Nephron progenitor cell (in vitro differentiated cells): Measurements from ENCODE around the gene PIK3R2.

Source experiments
- DNase-seq: peaks from one replicate; pipeline ENCODE4 v3.0.0; 2021
- H3K27ac Mint-ChIP-seq: 2 replicates; pipeline ENCODE4 v1.8.0; 2021; ENCODE audit warnings: mild to moderate bottlenecking, moderate library complexity, mixed read lengths
- H3K27me3 Mint-ChIP-seq: 2 replicates; pipeline ENCODE4 v1.8.0; 2021; ENCODE audit warnings: mild to moderate bottlenecking, low read depth, mixed read lengths; ENCODE audit not compliant: poor library complexity
- H3K36me3 Mint-ChIP-seq: 2 replicates; pipeline ENCODE4 v1.8.0; 2021; ENCODE audit warnings: low read depth, mixed read lengths
- H3K4me1 Mint-ChIP-seq: 2 replicates; pipeline ENCODE4 v1.8.0; 2021; ENCODE audit warnings: mixed read lengths
- H3K4me3 Mint-ChIP-seq: 2 replicates; pipeline ENCODE4 v1.8.0; 2021; ENCODE audit warnings: mild to moderate bottlenecking, moderate library complexity, mixed read lengths
- H3K9me3 Mint-ChIP-seq: 2 replicates; pipeline ENCODE4 v1.8.0; 2021; ENCODE audit warnings: mild to moderate bottlenecking, moderate library complexity, mixed read lengths
- TF ChIP-seq, protein P1 (sequence below): fragments of 200-600 bp; sonication (generic); IDR thresholded peaks from 2 replicates; pipeline ENCODE4 v1.5.0; 2021; ENCODE audit warnings: antibody characterized with exemption

Gene PIK3R2

DNA sequence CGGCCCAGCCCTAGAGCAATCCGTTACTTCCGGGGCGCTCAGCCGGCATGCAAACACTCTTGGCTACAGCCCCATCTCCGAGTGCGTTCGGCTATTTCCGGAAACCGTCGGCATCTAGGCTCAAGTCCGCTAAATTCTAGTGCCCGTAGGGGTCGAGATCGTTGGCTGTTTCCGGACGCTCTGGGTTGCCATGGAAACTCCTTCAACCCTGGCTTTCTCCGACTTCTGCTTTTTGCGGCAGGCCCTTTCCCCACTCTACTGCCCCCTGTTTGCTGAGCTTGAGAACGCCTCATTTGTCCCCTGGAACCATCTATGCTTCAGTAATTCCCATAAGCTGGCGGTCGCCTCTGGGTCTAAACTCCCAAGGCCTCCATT is 534 bp upstream of the PIK3R2 start:
- peaks cover 14% of the 10 kb centered on the region for H3K36me3 Mint-ChIP-seq
- DNase-seq = peak; percentile 99
- H3K9me3 Mint-ChIP-seq = no peaks in the 10 kb centered on the region
- H3K4me3 Mint-ChIP-seq = peak overlapping the region; percentile 81
- peak overlapping the region; percentile 99 for H3K27ac Mint-ChIP-seq
- peaks cover 32% of the 10 kb centered on the region for H3K4me1 Mint-ChIP-seq
- no peaks in the 10 kb centered on the region for H3K27me3 Mint-ChIP-seq
- TF ChIP-seq, protein P1, sequence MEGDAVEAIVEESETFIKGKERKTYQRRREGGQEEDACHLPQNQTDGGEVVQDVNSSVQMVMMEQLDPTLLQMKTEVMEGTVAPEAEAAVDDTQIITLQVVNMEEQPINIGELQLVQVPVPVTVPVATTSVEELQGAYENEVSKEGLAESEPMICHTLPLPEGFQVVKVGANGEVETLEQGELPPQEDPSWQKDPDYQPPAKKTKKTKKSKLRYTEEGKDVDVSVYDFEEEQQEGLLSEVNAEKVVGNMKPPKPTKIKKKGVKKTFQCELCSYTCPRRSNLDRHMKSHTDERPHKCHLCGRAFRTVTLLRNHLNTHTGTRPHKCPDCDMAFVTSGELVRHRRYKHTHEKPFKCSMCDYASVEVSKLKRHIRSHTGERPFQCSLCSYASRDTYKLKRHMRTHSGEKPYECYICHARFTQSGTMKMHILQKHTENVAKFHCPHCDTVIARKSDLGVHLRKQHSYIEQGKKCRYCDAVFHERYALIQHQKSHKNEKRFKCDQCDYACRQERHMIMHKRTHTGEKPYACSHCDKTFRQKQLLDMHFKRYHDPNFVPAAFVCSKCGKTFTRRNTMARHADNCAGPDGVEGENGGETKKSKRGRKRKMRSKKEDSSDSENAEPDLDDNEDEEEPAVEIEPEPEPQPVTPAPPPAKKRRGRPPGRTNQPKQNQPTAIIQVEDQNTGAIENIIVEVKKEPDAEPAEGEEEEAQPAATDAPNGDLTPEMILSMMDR = peak; percentile 65

DNA sequence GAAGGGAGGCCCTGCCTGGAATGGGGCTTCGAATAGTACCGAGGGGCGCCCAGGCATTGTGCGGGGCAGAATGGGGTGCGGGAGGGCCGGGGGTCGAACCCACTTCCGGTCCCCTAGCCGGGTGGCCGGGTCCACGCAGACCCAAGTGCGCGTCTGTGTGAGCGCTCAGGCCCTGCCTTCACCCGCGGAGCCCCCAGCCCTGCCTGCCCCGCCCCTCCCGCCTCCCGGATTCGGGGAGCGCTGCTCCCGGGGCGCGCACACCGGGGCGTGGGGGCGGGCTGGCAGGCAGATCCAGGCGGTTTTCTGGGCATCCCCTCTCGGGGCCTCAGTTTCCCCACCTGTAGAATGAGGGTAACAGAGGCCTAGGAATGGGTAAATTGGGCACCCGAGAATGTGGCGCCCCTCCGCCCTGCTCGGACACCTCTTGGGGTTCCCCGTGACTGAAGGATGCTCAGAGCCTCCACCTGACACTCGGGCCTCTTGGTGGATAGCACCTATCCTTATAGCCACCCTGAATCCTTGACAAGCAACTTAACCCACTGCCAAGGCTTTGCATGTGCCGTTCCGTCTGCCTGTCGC is 682 bp downstream of the PIK3R2 start:
- H3K27me3 Mint-ChIP-seq = no peaks in the 10 kb centered on the region
- H3K4me3 Mint-ChIP-seq = peak overlapping the region; percentile 92
- no peaks in the 10 kb centered on the region for H3K9me3 Mint-ChIP-seq
- H3K36me3 Mint-ChIP-seq = peaks cover 5% of the 10 kb centered on the region
- peak; percentile 49 for DNase-seq
- peaks cover 40% of the 10 kb centered on the region for H3K4me1 Mint-ChIP-seq
- H3K27ac Mint-ChIP-seq = peak overlapping the region; percentile 83
- TF ChIP-seq, protein P1 = no peak

DNA sequence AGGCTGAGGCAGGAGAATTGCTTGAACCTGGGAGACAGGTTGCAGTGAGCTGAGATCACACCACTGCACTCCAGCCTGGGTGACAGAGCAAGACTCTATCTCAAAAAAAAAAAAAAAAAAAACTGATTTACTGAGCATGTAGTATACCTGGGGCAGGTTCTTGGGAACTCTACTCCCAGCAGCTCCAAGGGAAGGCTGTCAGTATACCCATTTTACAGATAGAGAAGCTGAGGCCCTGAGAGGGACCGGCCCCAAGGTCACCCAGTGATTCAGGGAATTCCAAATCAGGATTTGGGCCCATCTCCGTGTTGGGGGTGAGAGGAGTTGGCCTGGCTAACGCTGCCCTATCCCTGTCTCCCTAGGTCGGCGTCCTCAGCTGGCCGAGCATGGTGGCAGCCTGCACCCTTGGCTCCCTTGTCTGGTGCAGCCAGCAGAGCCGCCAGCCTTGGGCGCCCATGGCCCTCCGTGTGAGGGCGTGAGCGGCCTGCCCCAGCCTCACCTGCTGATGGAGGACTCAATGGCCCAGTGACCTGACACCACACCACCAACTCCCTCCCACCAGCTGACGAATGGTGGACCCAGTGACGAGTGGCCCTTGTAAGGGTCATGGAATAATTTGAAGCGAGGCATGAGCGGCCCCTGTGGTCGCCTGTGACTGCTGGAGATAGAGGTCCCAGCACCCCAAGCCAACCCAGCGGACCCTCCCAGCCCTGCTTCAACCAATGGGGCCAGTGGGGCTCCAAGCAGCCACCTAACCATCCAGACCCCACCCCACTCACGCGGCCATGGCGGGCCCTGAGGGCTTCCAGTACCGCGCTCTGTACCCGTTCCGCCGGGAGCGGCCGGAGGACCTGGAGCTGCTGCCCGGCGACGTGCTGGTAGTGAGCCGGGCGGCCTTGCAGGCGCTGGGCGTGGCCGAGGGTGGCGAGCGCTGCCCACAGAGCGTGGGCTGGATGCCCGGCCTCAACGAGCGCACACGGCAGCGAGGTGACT is 2.4 kb downstream of the PIK3R2 start:
- DNase-seq = no peak
- H3K27me3 Mint-ChIP-seq = no peaks in the 10 kb centered on the region
- H3K36me3 Mint-ChIP-seq = peaks cover 8% of the 10 kb centered on the region
- no peaks in the 10 kb centered on the region for H3K9me3 Mint-ChIP-seq
- no peak overlapping the region for H3K4me3 Mint-ChIP-seq
- TF ChIP-seq, protein P1 = no peak
- H3K27ac Mint-ChIP-seq = no peak overlapping the region
- peaks cover 42% of the 10 kb centered on the region for H3K4me1 Mint-ChIP-seq

DNA sequence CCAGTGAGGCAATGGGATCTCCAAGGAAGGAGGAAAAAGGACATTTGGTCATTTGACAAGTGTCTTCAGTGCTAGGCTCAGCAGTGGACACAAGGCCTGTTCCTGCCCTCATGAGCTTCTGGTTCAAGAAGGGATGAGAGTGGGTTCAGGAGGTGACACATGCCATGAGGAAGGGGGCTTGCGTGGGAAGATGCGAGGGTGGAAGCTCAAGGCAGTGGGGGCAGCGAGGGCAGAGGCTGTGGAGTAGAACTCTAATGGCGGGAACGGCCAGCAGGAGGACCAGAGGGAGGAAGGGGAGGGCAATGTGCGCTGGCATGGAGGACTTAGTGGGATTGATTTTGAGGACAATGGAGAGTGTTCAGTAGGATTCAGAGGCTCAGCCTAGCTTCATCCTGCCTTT is 3.3 kb downstream of the PIK3R2 start:
- peaks cover 44% of the 10 kb centered on the region for H3K4me1 Mint-ChIP-seq
- peaks cover 10% of the 10 kb centered on the region for H3K36me3 Mint-ChIP-seq
- TF ChIP-seq, protein P1 = no peak
- DNase-seq = no peak
- peak overlapping the region; percentile 89 for H3K27ac Mint-ChIP-seq
- no peaks in the 10 kb centered on the region for H3K9me3 Mint-ChIP-seq
- no peaks in the 10 kb centered on the region for H3K27me3 Mint-ChIP-seq
- H3K4me3 Mint-ChIP-seq = no peak overlapping the region

DNA sequence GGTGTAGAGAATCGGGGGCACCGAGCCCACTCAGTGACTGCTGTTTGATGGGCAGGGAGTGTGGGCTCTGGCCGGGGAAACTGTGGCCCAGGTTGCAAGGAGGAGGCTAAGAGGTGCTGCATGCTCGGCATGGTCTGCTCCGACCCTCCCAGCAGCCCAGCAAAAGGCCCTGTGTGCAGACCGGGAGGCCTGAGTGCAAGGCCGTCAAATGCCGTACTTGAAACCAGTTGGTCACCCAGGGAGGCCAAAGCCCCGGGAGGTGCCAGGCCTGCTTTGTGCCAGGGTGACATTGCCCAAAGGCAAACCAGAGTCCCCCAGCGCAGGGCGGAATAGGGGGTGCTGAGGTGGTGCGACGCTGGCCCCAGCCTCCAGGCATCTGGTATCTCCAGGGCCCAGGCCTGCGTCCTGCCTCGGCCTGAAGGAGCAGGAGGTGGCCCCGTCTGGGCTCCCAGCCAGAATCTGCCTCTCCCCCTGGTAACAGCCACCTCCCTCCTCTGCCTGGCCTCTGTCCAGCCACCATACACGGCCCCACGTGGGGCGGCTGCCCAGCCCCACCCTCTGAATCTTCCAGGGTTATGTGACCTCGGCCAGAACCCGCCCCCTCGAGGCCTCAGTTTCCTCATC is 4.0 kb downstream of the PIK3R2 start:
- peak overlapping the region; percentile 89 for H3K27ac Mint-ChIP-seq
- TF ChIP-seq, protein P1 = no peak
- H3K27me3 Mint-ChIP-seq = no peaks in the 10 kb centered on the region
- H3K9me3 Mint-ChIP-seq = no peaks in the 10 kb centered on the region
- peaks cover 43% of the 10 kb centered on the region for H3K4me1 Mint-ChIP-seq
- no peak overlapping the region for H3K4me3 Mint-ChIP-seq
- no peak for DNase-seq
- H3K36me3 Mint-ChIP-seq = peaks cover 10% of the 10 kb centered on the region
